Measurements from ENCODE around the gene CST5. TPM values are rescaled to one million over a fixed set of nuclear protein-coding genes. Genes with fewer than 3 reads are reported as not detected.

The CST5 gene
- polyA plus RNA-seq, 1 donor from 2014 or later, result not detected

GRCh38 chr20:23884771-23885162 is 5.2 kb upstream of the CST5 start:
- Histone ChIP-seq H3K27me3 (ENCODE audit: insufficient read depth, low read depth, low read length) (no peaks in the 10 kb centered on the region), H3K9ac (ENCODE audit: low read length) (no peak overlapping the region), H2AFZ (ENCODE audit: low read depth, low read length) (no peak overlapping the region), H3K4me2 (ENCODE audit: low read length) (no peak overlapping the region), H3K9me3 (ENCODE audit: low read length) (no peaks in the 10 kb centered on the region), H3K9me2 (ENCODE audit: insufficient read depth, low read length) (no peaks in the 10 kb centered on the region), H3K27ac (ENCODE audit: low read length) (no peak overlapping the region), H3K79me2 (replicated peaks; ENCODE audit: insufficient read depth, low read length) (no peaks in the 10 kb centered on the region), H3F3A (ENCODE audit: insufficient read depth, low read length, poor library complexity, severe bottlenecking) (no peaks in the 10 kb centered on the region), H4K20me1 (ENCODE audit: insufficient read depth) (no peaks in the 10 kb centered on the region), H3K4me3 (ENCODE audit: low read length) (no peak overlapping the region), H3K36me3 (ENCODE audit: insufficient read depth, low read length) (no peaks in the 10 kb centered on the region)
- no peak for TF ChIP-seq EZH2 (IDR thresholded peaks at IDR 0.05; ENCODE audit: borderline replicate concordance, insufficient read depth, low read length, poor library complexity, severe bottlenecking)
- TF ChIP-seq RAD21 (conservative IDR thresholded peaks at IDR 0.05), result no peak
- no peak for TF ChIP-seq REST (IDR thresholded peaks at IDR 0.05; ENCODE audit: borderline replicate concordance)
- TF ChIP-seq TAF1 (IDR thresholded peaks at IDR 0.05; ENCODE audit: low read depth), result no peak
- no peak for TF ChIP-seq EP300 (conservative IDR thresholded peaks at IDR 0.05; ENCODE audit: poor library complexity, severe bottlenecking)
- TF ChIP-seq MXI1 (conservative IDR thresholded peaks at IDR 0.05; ENCODE audit: poor library complexity, severe bottlenecking), result no peak
- no peak for TF ChIP-seq SMC3 (conservative IDR thresholded peaks at IDR 0.05; ENCODE audit: poor library complexity)
- no peak for TF ChIP-seq CTCF (IDR thresholded peaks at IDR 0.05; ENCODE audit: poor library complexity, severe bottlenecking)
- no peak for TF ChIP-seq POLR2AphosphoS5 (IDR thresholded peaks at IDR 0.05)

- TF ChIP-seq REST (IDR thresholded peaks at IDR 0.05; ENCODE audit: borderline replicate concordance), result no peak
- TF ChIP-seq EP300 (conservative IDR thresholded peaks at IDR 0.05; ENCODE audit: poor library complexity, severe bottlenecking), result no peak
- TF ChIP-seq EZH2 (IDR thresholded peaks at IDR 0.05; ENCODE audit: borderline replicate concordance, insufficient read depth, low read length, poor library complexity, severe bottlenecking), result no peak
- TF ChIP-seq POLR2AphosphoS5 (IDR thresholded peaks at IDR 0.05), result no peak
- no peak for TF ChIP-seq SMC3 (conservative IDR thresholded peaks at IDR 0.05; ENCODE audit: poor library complexity)
- TF ChIP-seq MXI1 (conservative IDR thresholded peaks at IDR 0.05; ENCODE audit: poor library complexity, severe bottlenecking), result no peak
- TF ChIP-seq CTCF (IDR thresholded peaks at IDR 0.05; ENCODE audit: poor library complexity, severe bottlenecking), result no peak
- TF ChIP-seq TAF1 (IDR thresholded peaks at IDR 0.05; ENCODE audit: low read depth), result no peak
- no peaks in the 10 kb centered on the region for H3K9me2 ChIP-seq (ENCODE audit: insufficient read depth, low read length)
- no peaks in the 10 kb centered on the region for H3K27me3 ChIP-seq (ENCODE audit: insufficient read depth, low read depth, low read length)
- H3K9ac ChIP-seq (ENCODE audit: low read length), result no peak overlapping the region
- no peaks in the 10 kb centered on the region for H3K36me3 ChIP-seq (ENCODE audit: insufficient read depth, low read length)
- H3K9me3 ChIP-seq (ENCODE audit: low read length), result no peaks in the 10 kb centered on the region
- no peak overlapping the region for H2AFZ ChIP-seq (ENCODE audit: low read depth, low read length)
- no peaks in the 10 kb centered on the region for H3F3A ChIP-seq (ENCODE audit: insufficient read depth, low read length, poor library complexity, severe bottlenecking)
- H3K4me2 ChIP-seq (ENCODE audit: low read length), result no peak overlapping the region
- H3K27ac ChIP-seq (ENCODE audit: low read length), result no peak overlapping the region
- no peaks in the 10 kb centered on the region for H4K20me1 ChIP-seq (ENCODE audit: insufficient read depth)
- H3K79me2 ChIP-seq (replicated peaks; ENCODE audit: insufficient read depth, low read length), result no peaks in the 10 kb centered on the region
- H3K4me3 ChIP-seq (ENCODE audit: low read length), result no peak overlapping the region
Measured at GRCh38 chr20:23884136-23884770, 4.7 kb upstream of the CST5 start.
